Posterior vena cava (tissue), 2 donors: ENCODE measurements around the gene OVOL1. TPM values are rescaled to one million over a fixed set of nuclear protein-coding genes. Genes with fewer than 3 reads are reported as not detected.
"Not testable (repeated sequence)": the region's sequence is repeated elsewhere in the genome, so short reads cannot be mapped to it uniquely, and the experiment has no call there.

Source experiments
- DNase-seq: peaks from one replicate; pipeline ENCODE4 v3.0.0-alpha.2; 2020; ENCODE audit warnings: low spot score
- intact Hi-C, 2 donors: fragments of 100-400 bp; cut with DNase I; formaldehyde crosslinking; loops; one replicate each; pipeline versions ENCODE4 v1.14.1 to v1.14.2; 2022 to 2023
- long read RNA-seq, 2 donors: library from polyadenylated mRNA; unstranded; transcript quantifications; one replicate each; pipeline ENCODE4 v2.0.0, GENCODE V29; 2020 to 2021
- total RNA-seq, 2 donors: library from RNA; stranded (reverse); fragmentation: NEBNext Ultra II Directional; extraction: Animal tissue kit (Norgen Biotek cat#: 25700); gene quantifications; one replicate each; pipeline ENCODE4 v1.2.1, GENCODE V29; 2021
- donor health status: DM: yes; HTN: yes; CAD: no.
- donor health status: DM: yes; HTN: yes; CAD: no.

Gene OVOL1
- total RNA-seq, result not detected
- long read RNA-seq, donor 1, result 0 reads
- long read RNA-seq, donor 2, result 0 reads

- no peak for DNase-seq
- intact Hi-C loops, result no loop called here
Measured at GRCh38 chr11:65786786-65787636, at the start of gene OVOL1. TSS of gene OVOL1 (plus strand) at chr11:65787063. CDS start at chr11:65787374, 311 bp downstream.

- intact Hi-C loops, result no loop called here
- DNase-seq, result no peak
Measured at GRCh38 chr11:65739022-65739421, 47.8 kb upstream of the OVOL1 start.

- DNase-seq, result no peak
- intact Hi-C loops, result no loop called here
Measured at GRCh38 chr11:65741185-65741584, 45.7 kb upstream of the OVOL1 start.

- intact Hi-C loops, result no loop called here
- no peak for DNase-seq
Measured at GRCh38 chr11:65742353-65742752, 44.5 kb upstream of the OVOL1 start.

- no peak for DNase-seq
- intact Hi-C loops, result no loop called here
Measured at GRCh38 chr11:65743681-65744025, 43.2 kb upstream of the OVOL1 start.

GRCh38 chr11:65744026-65744698, 42.7 kb upstream of the OVOL1 start:
- DNase-seq, result no peak
- intact Hi-C loops, result no loop called here

GRCh38 chr11:65744699-65745042, 42.2 kb upstream of the OVOL1 start:
- intact Hi-C loops, result no loop called here
- no peak for DNase-seq

- no peak for DNase-seq
- intact Hi-C loops, result no loop called here
Measured at GRCh38 chr11:65745049-65745448, 41.8 kb upstream of the OVOL1 start.

- DNase-seq, intact Hi-C loops: not testable (repeated sequence)
Measured at GRCh38 chr11:65762169-65762568, 24.7 kb upstream of the OVOL1 start.

GRCh38 chr11:65762816-65763215, 24.0 kb upstream of the OVOL1 start:
- intact Hi-C loops, DNase-seq: not testable (repeated sequence)

GRCh38 chr11:65764434-65764833, 22.4 kb upstream of the OVOL1 start:
- intact Hi-C loops, result no loop called here
- DNase-seq, result no peak

GRCh38 chr11:65766535-65766934, 20.3 kb upstream of the OVOL1 start:
- intact Hi-C loops, result no loop called here
- DNase-seq, result no peak

- intact Hi-C loops, result no loop called here
- DNase-seq, result no peak
Measured at GRCh38 chr11:65767406-65767805, 19.5 kb upstream of the OVOL1 start.

GRCh38 chr11:65767806-65768205, 19.1 kb upstream of the OVOL1 start:
- intact Hi-C loops, DNase-seq: not testable (repeated sequence)

GRCh38 chr11:65770951-65771567, 15.8 kb upstream of the OVOL1 start:
- peak; percentile 13 for DNase-seq
- intact Hi-C loops, result loop anchor here in 1 of 2 donors (5.0 kb wide), 1 partner anchor 139 kb away; no protein-coding TSS in a partner anchor

- intact Hi-C loops, result loop anchor here in 1 of 2 donors (5.0 kb wide), 1 partner anchor 139 kb away; no protein-coding TSS in a partner anchor
- no peak for DNase-seq
Measured at GRCh38 chr11:65771589-65772112, 15.2 kb upstream of the OVOL1 start.

- DNase-seq, result peak; percentile 55
- intact Hi-C loops, result loop anchor here in 1 of 2 donors (5.0 kb wide), 1 partner anchor 142 kb away; no protein-coding TSS in a partner anchor
Measured at GRCh38 chr11:65773784-65774411, 13.0 kb upstream of the OVOL1 start.

- DNase-seq, result peak; percentile 66
- intact Hi-C loops, result loop anchor here in 1 of 2 donors (5.0 kb wide), 1 partner anchor 142 kb away; no protein-coding TSS in a partner anchor
Measured at GRCh38 chr11:65774525-65775306, 12.1 kb upstream of the OVOL1 start.

GRCh38 chr11:65776196-65776595, 10.7 kb upstream of the OVOL1 start:
- intact Hi-C loops, result no loop called here
- DNase-seq, result peak; percentile 80
